GM18519 (cell line): ENCODE measurements around the gene MYADM.
"Not testable (repeated sequence)": the region's sequence is repeated elsewhere in the genome, so short reads cannot be mapped to it uniquely, and the experiment has no call there.

Experiments
- ATAC-seq: cut with Tn5 transposase; IDR thresholded peaks from one replicate; pipeline ENCODE4 v1.9.1; 2021; ENCODE audit warnings: mild to moderate bottlenecking, moderate library complexity; ENCODE audit not compliant: unreplicated experiment, low FRiP score

Gene MYADM

GRCh38 chr19:53868091-53868891 lies 608 bp downstream of the MYADM start:
- no peak for ATAC-seq

DNA sequence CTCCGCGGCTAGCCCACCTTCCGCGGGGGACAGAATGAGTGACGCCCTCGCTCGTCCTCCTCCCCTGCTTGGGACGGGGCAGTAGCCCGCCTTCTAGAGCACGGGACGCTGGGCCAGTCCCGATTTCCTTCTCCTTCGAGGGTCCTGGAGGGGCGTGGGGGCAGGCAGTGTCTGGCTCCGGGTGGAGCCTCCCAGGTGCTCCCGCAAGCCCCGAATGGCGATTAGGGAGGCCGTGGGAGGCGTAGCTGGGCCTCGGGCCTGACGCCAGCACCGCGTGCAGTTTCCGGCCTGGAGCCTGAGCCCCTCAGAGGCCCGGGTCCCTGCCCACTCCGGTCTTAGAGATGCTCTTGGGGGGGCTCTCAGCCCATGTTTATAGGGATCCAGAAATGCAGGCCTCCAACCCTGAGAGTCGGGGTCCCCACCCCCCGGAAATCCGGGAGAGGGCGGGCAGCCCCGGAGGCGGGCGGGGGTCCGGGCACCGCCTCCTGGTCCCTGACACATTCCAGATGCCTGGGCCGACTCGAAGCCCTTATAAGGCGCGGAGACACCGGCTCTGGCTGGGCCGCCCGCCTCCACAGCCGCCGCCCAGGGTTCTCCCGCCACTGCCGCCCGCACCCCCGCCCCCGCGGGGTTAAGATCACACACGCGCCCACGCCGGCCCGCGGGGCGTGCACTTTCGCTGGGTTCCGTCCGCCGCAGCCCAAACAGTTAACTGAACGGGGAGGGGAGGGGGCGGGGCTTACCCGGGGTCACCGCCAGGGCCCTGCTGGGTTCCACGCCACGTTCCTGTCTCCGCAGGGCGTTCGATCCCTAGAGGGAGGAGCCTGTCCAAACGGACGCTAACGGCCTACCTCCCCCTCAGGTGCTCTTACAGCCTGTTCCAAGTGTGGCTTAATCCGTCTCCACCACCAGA lies 1.5 kb downstream of the MYADM start:
- peak; percentile 30 for ATAC-seq

- not testable (repeated sequence) for ATAC-seq
Measured at GRCh38 chr19:53869805-53870484, 2.3 kb downstream of the MYADM start.

GRCh38 chr19:53870485-53870844 lies 2.8 kb downstream of the MYADM start:
- no peak for ATAC-seq

DNA sequence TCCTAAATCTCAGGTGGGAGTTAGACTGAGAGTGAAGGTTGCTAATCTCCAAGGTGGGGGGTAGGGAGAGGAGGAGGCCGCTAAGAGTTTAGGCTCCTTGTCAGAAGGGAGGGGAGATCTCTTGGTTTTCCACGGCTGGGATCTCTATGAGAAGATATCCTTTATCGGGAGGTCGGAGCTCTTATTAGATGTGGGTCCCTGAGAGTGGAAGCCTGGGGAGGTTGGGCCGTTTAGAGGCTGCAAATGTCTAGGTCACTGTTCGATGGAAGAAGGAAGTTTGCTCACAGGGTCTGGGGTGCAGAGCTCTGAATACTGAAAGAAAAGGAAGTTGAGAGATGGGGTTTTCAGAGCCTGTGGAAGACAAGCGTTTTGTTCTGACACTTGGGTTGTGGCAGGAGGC lies 3.8 kb downstream of the MYADM start:
- ATAC-seq = no peak

DNA sequence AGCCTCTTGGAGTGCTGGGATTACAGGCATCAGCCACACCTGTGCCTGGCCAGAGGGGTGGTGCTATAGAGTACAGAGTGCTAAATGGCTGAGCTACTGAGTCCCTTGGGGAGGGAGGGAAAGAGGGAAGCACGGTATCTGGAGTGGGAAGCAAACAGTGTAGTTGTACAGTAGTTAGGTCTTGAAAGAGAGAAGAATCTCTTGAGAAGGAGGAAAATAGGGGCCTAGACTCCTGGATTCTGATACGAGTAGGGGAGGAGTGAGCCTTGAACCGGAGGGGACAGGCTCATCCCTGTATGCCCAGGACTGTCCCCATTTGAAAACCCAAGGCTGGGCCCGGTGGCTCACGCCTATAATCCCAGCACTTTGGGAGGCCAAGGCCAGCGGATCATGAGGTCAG lies 5.1 kb downstream of the MYADM start:
- no peak for ATAC-seq

- ATAC-seq = no peak
Measured at GRCh38 chr19:53873773-53874605, 6.3 kb downstream of the MYADM start.

GRCh38 chr19:53874606-53874990 lies 6.9 kb downstream of the MYADM start:
- ATAC-seq = no peak

- ATAC-seq = no peak
Measured at GRCh38 chr19:53875602-53876325, 8.1 kb downstream of the MYADM start.

DNA sequence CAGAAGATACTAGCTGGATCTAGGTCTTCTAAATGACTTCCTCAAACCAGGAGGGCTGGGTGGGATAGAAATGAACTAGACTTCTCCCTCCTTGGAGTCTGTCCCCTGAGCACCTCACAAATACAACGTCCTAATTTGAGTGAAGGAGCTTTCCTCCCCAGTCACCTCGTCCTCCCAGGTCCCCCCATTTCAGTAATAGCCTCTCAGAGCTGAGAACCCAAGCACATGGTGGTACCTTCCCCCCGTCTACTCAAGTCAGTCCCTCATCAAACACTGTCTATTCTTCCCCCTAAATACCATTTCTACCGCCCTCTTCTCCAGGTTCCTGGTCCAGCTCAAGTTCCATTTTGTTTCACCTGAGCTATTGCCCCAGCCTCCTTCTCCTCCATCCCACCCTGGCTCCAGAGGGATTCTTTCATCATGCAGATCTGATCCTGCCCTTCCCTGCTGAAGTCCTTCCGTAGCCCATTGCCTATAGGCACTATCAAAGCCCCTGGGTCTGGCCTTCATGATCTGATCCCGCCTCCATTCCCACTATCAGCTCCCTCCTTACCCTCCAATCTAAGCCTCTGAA lies 9.1 kb downstream of the MYADM start:
- no peak for ATAC-seq

GRCh38 chr19:53877361-53877766 lies 9.7 kb downstream of the MYADM start:
- ATAC-seq = no peak

GRCh38 chr19:53878776-53879139 lies 11.1 kb downstream of the MYADM start:
- no peak for ATAC-seq

GRCh38 chr19:53879140-53880081 lies 11.7 kb downstream of the MYADM start:
- peak; percentile 57 for ATAC-seq

- no peak for ATAC-seq
Measured at GRCh38 chr19:53880711-53881481, 13.2 kb downstream of the MYADM start.

DNA sequence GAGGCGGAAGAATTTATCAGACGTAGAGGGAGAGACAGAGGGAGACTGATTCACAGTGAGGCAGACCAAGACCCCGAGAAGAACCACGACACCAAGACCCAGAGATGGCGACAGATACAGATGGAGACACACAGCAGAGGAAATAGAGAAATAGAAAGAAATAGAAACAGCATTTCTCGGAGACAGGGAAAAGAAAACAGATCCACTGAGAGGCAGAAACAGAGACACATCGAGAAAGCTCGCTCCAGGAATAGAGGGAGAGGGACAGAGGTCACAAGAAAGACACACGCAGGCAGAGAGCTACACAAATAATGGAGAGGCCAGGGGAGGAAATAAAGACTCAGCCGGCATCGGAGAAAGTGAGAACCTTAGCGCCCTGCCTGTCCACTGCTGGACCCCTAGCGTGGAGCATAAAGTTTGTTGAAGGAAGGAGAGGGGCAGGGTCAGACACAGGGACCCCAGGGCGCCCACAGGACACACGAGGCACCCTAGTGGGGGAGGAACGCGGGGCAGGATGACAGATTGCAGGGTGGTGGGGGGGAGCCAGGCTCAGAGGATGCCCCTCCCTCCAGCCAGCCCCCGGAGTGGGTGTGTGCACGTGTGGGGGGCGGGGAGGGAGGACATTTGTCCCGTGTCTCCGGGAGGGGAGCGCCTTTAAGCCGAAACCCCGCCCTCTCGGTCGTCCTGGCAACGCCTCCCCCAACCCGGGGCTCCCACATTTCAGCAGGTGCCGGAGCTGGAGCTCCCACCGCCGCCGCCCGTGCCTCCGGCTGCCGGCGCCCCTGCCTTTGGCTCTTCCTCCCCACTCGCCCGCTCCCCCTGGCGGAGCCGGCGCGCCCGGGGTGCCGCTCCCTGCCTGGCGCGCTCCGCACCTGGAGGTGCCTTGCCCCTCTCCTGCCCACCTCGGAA lies 14.1 kb downstream of the MYADM start, which contains the start of gene PRKCG:
Gene PRKCG, plus strand, starts transcription at position 716 of the 909 bp plus-strand sequence. CDS start 298 bp downstream, outside the sequence.
- ATAC-seq = no peak

DNA sequence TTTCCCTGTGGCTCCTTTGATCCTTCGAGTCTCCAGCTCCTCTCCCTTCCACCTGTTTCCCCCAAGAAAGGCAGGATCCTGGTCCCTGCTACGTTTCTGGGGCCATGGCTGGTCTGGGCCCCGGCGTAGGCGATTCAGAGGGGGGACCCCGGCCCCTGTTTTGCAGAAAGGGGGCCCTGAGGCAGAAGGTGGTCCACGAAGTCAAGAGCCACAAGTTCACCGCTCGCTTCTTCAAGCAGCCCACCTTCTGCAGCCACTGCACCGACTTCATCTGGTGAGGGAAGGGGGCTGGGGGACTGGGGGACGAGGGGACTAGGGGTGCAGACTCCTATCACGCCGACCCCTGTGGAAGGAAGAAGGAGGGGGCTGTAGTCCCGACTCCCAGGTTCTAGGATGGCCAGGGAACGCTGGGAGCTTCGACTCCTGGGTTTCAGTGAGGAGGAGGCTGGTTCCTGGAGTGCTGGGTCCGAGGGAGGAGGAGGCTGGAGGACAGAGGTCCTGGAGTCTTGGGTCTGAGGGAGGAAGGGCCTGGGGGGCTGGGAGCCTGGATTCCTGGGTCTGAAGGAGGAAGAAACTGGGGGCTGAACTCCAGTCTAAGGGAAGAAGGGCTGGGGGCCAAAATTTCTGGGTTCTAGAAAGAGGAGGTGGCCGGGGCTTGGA lies 14.8 kb downstream of the MYADM start:
- ATAC-seq = no peak
